ENCODE data around the gene ATXN3. TPM values are rescaled to one million over a fixed set of nuclear protein-coding genes. Genes with fewer than 3 reads are reported as not detected.
"Not testable (repeated sequence)": the region's sequence is repeated elsewhere in the genome, so short reads cannot be mapped to it uniquely, and the experiment has no call there.

Gene ATXN3
- polyA plus RNA-seq, 5 donors: 22.4 to 39.3 (median 31.9) TPM

- DNase-seq: no peak
Measured at GRCh38 chr14:92093320-92093719, 13.1 kb downstream of the ATXN3 start.

GRCh38 chr14:92088494-92088893 lies 17.9 kb downstream of the ATXN3 start:
- DNase-seq: no peak

GRCh38 chr14:92074555-92074954 lies 31.8 kb downstream of the ATXN3 start:
- DNase-seq: no peak

- DNase-seq: no peak
Measured at GRCh38 chr14:92058006-92058917, 48.1 kb downstream of the ATXN3 start.

GRCh38 chr14:92049781-92050180 lies 56.6 kb downstream of the ATXN3 start:
- no peak for DNase-seq

- DNase-seq: not testable (repeated sequence)
Measured at GRCh38 chr14:92049221-92049620, 57.2 kb downstream of the ATXN3 start.

GRCh38 chr14:92045904-92046303 lies 60.5 kb downstream of the ATXN3 start:
- DNase-seq: not testable (repeated sequence)

GRCh38 chr14:92041766-92042165 lies 64.6 kb downstream of the ATXN3 start:
- DNase-seq: not testable (repeated sequence)

GRCh38 chr14:92041203-92041602 lies 65.2 kb downstream of the ATXN3 start:
- DNase-seq: no peak

GRCh38 chr14:92040431-92041051 lies 65.8 kb downstream of the ATXN3 start:
- DNase-seq: peak in 1 of 2 donors; percentile 6

- peak; percentile 91 to 92 for DNase-seq
Measured at GRCh38 chr14:92039719-92040430, 66.5 kb downstream of the ATXN3 start, which contains the start of gene TRIP11. Gene TRIP11, minus strand, starts transcription at chr14:92040059. Its CDS starts 374 bp downstream, at chr14:92039685.

- peak in 1 of 2 donors; percentile 78 for DNase-seq
Measured at GRCh38 chr14:92039063-92039718, 67.2 kb downstream of the ATXN3 start.

GRCh38 chr14:92037989-92038388 lies 68.4 kb downstream of the ATXN3 start:
- DNase-seq: no peak

GRCh38 chr14:92035890-92036289 lies 70.5 kb downstream of the ATXN3 start:
- DNase-seq: no peak

GRCh38 chr14:92033906-92034687 lies 72.3 kb downstream of the ATXN3 start:
- DNase-seq: no peak

GRCh38 chr14:92033433-92033832 lies 72.9 kb downstream of the ATXN3 start:
- DNase-seq: no peak

- no peak for DNase-seq
Measured at GRCh38 chr14:92026548-92027190, 79.7 kb downstream of the ATXN3 start.

- no peak for DNase-seq
Measured at GRCh38 chr14:92022036-92022435, 84.3 kb downstream of the ATXN3 start.

- DNase-seq: no peak
Measured at GRCh38 chr14:92021523-92021922, 84.9 kb downstream of the ATXN3 start.

GRCh38 chr14:92014040-92014439 lies 92.3 kb downstream of the ATXN3 start:
- no peak for DNase-seq
